Measurements from ENCODE around the gene ARHGAP15.

ARHGAP15 gene

DNA sequence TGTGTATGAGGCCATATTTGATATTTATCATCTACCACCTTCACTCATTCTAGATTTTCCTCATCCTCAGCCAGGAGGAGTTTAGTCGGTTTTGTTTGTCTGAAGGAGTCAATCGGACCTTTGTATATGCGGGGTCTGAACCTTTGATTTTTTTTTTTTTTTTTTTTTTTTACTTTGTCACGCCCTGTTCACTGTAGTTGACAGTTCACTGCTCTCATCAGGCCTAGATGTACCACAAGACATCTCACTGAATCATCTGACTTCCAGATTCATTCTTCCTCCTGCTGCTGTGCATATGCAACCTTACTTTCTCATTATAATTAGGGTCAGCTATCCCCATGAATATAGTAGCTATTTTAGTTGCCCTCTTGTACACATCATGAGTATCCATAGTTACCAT, 133.2 kb downstream of the ARHGAP15 start:
- no peak for DNase-seq (ENCODE audit: low read depth)

- peak; percentile 17 for DNase-seq (ENCODE audit: low read depth)
Measured at GRCh38 chr2:143263066-143263625, 133.9 kb downstream of the ARHGAP15 start.

DNA sequence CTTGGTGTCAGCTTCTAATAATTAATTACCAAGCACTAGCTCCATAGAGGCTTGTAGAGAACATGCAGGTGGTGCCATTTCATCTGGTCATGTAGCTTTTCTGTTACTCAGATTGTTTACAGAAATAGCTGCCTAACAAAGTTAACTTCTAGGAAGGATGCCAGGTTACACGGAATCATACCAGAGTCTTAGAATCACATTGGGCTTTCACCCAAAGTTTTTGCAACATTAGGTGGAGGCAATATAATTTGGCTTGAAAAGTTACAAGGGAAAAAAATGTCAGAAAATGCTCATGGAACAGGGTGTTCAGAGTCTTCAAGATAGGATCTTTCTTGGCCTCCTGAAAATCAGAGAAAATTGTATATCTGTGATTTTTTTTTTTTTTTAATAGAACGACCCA, 135.6 kb downstream of the ARHGAP15 start:
- DNase-seq (ENCODE audit: low read depth) = peak; percentile 30

DNA sequence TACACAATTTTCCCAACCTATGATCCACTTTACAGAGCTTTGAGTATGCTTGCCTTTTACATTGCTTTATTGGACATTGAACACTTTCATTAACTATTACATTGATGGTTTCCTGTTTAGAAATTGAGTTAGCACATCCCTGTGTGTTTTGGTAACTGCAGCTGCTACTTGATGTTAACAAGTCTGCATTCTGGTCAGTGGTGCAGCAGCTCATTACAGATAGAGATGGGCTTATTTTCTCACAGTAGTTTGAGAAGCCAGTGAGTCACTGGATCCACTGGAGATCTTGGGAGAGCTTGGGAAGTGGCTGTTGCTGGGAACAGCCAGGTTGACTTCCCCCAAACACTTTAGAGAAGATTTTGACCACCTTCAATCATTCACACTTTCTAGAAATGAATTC, 150.5 kb downstream of the ARHGAP15 start:
- DNase-seq (ENCODE audit: low read depth) = no peak

DNA sequence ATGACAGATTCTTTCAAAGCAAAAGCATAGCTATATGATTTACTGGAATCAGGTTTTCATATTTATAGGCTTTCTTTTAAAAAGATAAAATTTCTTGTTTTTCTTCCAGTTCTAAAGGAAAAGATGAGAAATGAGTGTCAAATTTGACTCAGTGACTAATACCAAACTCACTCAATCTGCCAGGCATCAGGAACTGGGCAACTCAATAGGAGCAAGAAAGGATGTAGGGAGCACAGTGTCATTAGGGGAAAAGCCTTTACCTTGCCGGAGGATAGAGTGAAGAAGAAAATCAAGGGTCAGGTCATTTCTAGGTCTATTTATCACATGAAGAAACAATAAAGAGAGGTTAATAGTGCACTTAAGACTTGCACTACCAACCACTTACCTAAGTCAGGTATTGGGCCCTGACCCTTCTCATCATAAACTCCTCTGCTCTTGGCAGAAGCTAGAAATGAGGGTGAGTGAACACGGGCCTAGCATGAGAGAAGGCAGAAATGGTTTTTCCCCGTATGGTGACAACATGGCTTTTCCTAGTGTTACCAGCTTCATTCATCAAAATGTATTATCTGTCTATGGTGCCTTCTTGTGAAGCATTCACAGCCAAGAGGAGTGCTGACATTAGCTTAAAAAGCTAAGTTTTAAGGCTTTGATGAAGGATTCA, 151.0 kb downstream of the ARHGAP15 start:
- no peak for DNase-seq (ENCODE audit: low read depth)

DNA sequence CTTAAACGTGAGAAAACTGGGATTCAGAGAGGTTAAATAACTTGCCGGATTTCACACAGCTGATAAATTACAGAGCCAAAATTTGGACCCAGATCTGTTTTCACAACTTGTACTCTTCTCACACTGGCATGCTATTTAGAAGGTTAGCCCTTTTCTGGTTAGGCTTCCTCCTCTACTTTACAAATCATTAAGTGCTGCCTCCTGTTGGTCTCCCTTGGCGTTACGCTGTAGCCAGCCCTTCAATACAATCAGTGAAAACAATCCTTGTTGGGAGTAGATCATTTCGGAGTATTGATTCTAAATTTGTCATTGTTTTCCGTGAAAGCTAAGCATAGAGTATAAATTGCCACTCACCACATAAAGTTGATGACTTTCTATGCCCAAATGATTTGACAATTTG, 153.5 kb downstream of the ARHGAP15 start:
- no peak for DNase-seq (ENCODE audit: low read depth)

DNA sequence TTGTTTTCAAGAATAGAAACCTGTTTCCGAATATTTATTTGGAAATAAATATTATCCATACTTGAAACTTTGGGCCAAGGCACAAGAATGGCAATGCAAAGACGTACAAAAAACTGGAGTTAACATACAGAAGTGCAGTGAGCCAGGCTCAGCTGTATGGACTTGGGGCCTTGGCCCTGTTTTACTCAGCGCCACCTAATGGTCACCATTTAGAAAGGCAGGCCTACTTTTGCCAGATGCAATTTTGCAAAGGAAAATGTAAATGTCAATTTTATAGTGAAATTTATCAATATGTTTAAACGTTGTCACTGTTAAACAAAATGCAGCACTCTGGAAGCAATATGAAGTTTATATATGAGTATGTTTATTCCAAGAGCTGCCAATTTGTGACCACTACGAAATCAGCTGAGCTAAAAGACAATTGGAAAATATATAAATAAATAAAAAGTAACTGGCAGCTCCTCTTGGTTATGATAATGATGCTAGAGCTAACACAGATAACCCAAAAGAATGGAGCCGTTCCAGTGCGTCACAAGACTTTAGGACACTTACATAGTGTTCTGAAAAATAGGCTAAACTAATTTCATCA, 155.0 kb downstream of the ARHGAP15 start:
- DNase-seq (ENCODE audit: low read depth) = peak; percentile 72

GRCh38 chr2:143289025-143289424, 159.8 kb downstream of the ARHGAP15 start:
- no peak for DNase-seq (ENCODE audit: low read depth)

DNA sequence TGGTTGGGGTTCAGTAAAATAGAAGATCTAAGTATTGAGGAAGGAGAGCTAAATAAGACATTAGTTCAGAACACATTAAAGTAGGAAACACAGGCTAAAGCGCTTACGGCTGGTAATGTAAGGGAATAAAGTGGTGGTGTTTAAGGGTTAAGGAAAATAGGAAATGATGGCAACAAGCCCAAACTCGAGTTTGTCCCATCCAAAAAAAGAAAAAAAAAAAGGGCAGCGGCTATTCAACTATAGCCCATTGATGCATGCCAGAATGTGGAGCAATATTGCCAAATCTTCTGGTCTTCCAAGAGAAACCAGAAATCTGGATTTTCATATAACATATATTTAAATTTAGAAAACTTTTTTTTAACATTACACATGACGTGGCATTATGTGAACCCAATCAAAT, 161.0 kb downstream of the ARHGAP15 start:
- no peak for DNase-seq (ENCODE audit: low read depth)

DNA sequence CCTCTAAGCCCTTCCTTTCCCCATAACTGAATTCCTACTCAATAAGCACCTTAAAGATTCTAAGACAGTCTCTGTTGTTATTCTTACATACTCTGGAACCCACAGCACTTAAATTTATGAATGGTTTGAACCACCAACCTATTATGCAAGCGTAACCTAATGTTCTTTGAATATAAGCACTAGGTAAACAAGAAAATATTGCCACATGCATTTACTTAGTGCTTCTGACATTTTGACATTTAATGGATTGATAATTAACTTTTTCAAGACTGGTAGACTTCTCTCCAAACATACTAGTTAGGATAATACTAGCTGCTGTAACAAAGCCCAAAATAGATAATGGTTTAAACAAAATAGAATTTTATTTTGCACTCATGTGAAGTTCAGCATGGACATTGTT, 164.8 kb downstream of the ARHGAP15 start:
- DNase-seq (ENCODE audit: low read depth) = no peak

GRCh38 chr2:143296089-143296488, 166.9 kb downstream of the ARHGAP15 start:
- DNase-seq (ENCODE audit: low read depth) = no peak

GRCh38 chr2:143297182-143297581, 168.0 kb downstream of the ARHGAP15 start:
- DNase-seq (ENCODE audit: low read depth) = no peak

DNA sequence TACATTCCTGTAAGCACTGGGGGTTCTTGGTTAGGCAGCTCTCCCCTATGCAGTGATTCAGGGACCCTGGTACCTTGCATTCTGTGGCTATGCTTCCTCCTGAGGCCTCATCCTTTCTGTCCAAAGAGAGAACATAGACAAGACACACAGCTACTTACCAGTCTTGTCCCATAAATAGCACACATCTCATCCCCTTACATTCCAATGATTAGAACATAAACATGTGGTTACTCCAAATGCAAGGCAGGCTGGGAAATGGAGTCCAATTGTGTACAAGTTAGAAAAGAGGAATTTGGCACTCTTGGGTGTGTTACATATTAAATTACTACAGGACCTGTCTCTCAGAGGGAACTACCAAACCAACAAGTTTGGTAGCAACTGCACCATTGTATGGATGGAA, 171.3 kb downstream of the ARHGAP15 start:
- DNase-seq (ENCODE audit: low read depth) = peak; percentile 5

DNA sequence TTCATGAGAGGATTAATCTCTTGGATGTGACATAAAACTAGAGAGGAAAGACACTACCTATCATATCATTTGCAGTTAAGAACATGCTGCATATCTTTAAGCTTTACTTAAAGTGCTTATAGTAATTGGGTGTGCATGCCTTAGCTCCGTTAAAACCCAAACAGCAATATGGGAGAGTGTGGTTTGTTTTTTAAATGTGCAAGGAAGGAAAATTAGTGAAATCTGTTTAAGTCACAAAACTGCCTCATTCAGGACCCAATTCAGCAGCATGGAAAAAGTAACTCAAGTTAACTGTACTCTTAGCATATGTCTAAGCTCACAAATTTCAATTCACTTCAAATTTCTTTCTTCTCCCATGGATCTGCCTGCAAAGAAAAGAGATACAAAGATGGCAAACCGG, 182.2 kb downstream of the ARHGAP15 start:
- no peak for DNase-seq (ENCODE audit: low read depth)

- no peak for DNase-seq (ENCODE audit: low read depth)
Measured at GRCh38 chr2:143312441-143312840, 183.2 kb downstream of the ARHGAP15 start.

DNA sequence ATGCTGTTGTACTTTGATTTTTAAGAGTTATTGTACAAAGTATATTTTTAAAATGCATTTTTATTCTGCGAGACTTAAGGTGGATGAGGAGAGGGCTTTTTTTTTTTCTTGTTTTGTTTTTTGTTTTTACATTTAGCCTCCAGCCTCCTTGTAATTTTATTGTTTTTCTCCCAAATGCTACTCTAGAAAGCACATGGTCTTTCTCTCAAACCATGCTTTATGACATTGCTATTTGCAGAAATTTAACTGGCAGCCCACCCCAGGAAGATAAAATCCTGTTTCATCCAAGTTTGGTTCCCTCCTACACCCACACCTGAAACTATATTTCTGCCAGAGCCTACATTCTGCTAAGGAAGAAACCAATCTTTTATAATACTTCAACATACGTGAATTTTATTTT, 184.6 kb downstream of the ARHGAP15 start:
- no peak for DNase-seq (ENCODE audit: low read depth)

- no peak for DNase-seq (ENCODE audit: low read depth)
Measured at GRCh38 chr2:143321994-143322393, 192.8 kb downstream of the ARHGAP15 start.

DNA sequence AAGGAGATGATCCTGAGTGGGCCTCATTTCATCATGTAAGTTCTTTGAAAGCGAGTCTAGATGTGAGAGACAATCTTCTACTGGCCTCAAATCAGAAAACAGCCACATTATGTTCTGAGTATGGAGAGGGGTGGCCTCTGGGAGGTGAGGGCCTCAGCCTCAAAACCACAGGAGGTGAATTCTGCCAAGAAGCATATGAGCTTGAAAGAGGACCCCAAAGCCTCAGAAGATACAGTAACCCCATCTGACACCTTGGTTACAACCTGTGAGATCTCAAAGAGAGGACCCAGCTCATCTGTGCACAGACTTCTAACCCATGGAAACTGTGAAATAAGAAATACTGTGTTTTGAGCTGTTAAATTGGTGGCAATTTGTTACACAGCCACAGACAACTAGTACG, 200.1 kb downstream of the ARHGAP15 start:
- DNase-seq (ENCODE audit: low read depth) = no peak

DNA sequence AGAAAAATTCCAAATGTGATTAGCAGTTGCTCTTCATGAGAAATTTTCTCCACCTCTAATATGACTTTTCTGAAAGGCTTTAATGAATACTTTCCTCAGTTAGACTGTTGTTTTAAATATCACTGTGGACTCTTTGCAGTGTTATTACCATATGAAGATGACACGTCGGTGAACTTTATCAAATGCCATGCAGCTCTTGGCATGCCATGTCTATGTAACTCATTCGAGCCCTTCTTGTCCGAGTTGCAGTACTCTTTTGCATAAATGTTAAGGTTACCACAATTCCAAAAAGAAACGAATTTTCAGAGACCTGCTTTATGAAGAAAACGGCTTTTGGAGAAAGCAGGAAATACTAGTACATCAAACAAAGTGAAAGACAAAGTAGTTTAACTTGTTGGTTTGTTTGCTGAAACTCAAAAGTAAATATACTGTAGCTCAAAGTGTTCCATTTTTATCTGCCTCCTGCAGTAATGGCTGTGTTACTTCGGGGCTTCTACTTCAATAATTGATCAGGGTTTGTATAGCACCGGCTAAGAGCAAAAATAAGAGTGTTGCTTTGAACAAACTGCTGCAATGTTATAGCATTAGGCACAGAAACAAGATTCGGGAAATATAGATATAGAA, 204.1 kb downstream of the ARHGAP15 start:
- DNase-seq (ENCODE audit: low read depth) = no peak

GRCh38 chr2:143333847-143334246, 204.6 kb downstream of the ARHGAP15 start:
- no peak for DNase-seq (ENCODE audit: low read depth)

GRCh38 chr2:143334837-143335236, 205.6 kb downstream of the ARHGAP15 start:
- DNase-seq (ENCODE audit: low read depth) = no peak

GRCh38 chr2:143336719-143337210, 207.5 kb downstream of the ARHGAP15 start:
- DNase-seq (ENCODE audit: low read depth) = no peak

GRCh38 chr2:143341478-143341877, 212.3 kb downstream of the ARHGAP15 start:
- DNase-seq (ENCODE audit: low read depth) = no peak

Measured in ELR (cell line).